Esophagus squamous epithelium (tissue), 5 donors: ENCODE results near the gene MAS1. TPM values are rescaled to one million over a fixed set of nuclear protein-coding genes. Genes with fewer than 3 reads are reported as not detected.

Experiments
- DNase-seq: peaks from one replicate; lab custom pipeline; 2025; lab: John Stamatoyannopoulos, UW
- H3K27ac ChIP-seq, 4 donors: fragments of 200-600 bp; sonication (generic); one replicate each; pipeline ENCODE4 v1.5.1; 2016 to 2019; ENCODE audit warnings: mild to moderate bottlenecking in 1 of 4
- H3K27me3 ChIP-seq, 4 donors: fragments of 200-600 bp; sonication (generic); 1 replicate in 3 of 4; 2 replicates in 1 of 4; pipeline versions ENCODE4 v1.5.1 to v1.6.0; 2017 to 2021; ENCODE audit warnings: antibody characterized with exemption in 1 of 4
- H3K36me3 ChIP-seq, 3 donors: fragments of 200-600 bp; sonication (generic); one replicate each; pipeline ENCODE4 v1.5.1; 2016 to 2019
- H3K4me1 ChIP-seq, 3 donors: fragments of 200-600 bp; sonication (generic); one replicate each; pipeline ENCODE4 v1.5.1; 2017 to 2019
- H3K4me3 ChIP-seq, 4 donors: fragments of 200-600 bp; sonication (generic); 1 replicate in 3 of 4; 2 replicates in 1 of 4; pipeline ENCODE4 v1.5.1; 2016 to 2019; ENCODE audit warnings: mild to moderate bottlenecking in 2 of 4, moderate library complexity in 1 of 4
- H3K9me3 ChIP-seq, 3 donors: fragments of 200-600 bp; sonication (generic); one replicate each; pipeline ENCODE4 v1.5.1; 2016 to 2019
- POLR2A ChIP-seq, 4 donors: fragments of 450-650 bp; IDR thresholded peaks; one replicate each; pipeline ENCODE4 v1.6.1; 2017; ENCODE audit warnings: antibody characterized with exemption in 4 of 4, mild to moderate bottlenecking in 4 of 4, moderate library complexity in 3 of 4
- WGBS, 2 donors: methylation state at CpG; one replicate each; pipeline ENCODE4 v1.1.5; 2018; 5-methylcytosine and 5-hydroxymethylcytosine counted together
- intact Hi-C: fragments of 100-400 bp; cut with DNase I; formaldehyde crosslinking; loops from one replicate; pipeline ENCODE4 v1.15.0; 2022
- total RNA-seq, 4 donors: library from RNA; depleted of rRNA; stranded (reverse); fragments of >200 nt; gene quantifications; one replicate each; pipeline ENCODE4 v1.1.0, GENCODE V29; 2016
- TF ChIP-seq, protein P1 (sequence below), 6 experiments: fragments of 450-650 bp in 4 of 6; fragments of 200-600 bp in 2 of 6; sonication (generic) in 2 of 6; IDR thresholded peaks; one replicate each; pipeline ENCODE4 v1.5.1; 2016 to 2019; ENCODE audit warnings: antibody characterized with exemption in 6 of 6, mild to moderate bottlenecking in 4 of 6, moderate library complexity in 4 of 6
- donor health status: DM: yes; HTN: yes; CAD: no.

The MAS1 gene
- total RNA-seq, 4 donors from 2014 or later: not detected

DNA sequence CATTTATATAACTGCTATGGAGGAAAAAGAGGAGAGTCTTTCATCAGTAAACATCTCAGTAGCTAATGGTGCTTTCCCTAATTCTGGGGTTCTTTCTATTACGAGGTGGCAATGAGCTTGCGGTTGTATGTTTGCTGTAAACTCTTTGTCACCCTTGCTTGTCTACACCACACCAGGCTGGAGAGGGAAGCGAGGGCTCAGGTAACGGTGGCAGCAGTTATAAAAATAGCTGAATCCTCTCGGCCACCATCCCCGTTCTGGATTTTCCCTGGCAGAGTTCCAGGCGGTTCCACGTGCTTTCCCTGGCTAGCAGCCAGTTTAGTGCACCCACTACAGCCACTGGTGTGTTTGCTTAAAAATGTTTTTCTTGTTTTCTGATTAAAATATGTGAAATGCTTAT is 39.0 kb downstream of the MAS1 start:
- no peaks in the 10 kb centered on the region for H3K36me3 ChIP-seq
- WGBS, 2 donors: 21 to 34% methylated on average over 8 of the region's 8 CpGs
- no peaks in the 10 kb centered on the region for H3K9me3 ChIP-seq
- peaks cover 0 to 15% (median 3%) of the 10 kb centered on the region in 3 donors for H3K4me1 ChIP-seq
- intact Hi-C loops: no loop called here
- no peak overlapping the region for H3K27ac ChIP-seq
- DNase-seq: no peak
- no peak for TF ChIP-seq POLR2A (IDR thresholded peaks at IDR 0.05)
- TF ChIP-seq, protein P1, sequence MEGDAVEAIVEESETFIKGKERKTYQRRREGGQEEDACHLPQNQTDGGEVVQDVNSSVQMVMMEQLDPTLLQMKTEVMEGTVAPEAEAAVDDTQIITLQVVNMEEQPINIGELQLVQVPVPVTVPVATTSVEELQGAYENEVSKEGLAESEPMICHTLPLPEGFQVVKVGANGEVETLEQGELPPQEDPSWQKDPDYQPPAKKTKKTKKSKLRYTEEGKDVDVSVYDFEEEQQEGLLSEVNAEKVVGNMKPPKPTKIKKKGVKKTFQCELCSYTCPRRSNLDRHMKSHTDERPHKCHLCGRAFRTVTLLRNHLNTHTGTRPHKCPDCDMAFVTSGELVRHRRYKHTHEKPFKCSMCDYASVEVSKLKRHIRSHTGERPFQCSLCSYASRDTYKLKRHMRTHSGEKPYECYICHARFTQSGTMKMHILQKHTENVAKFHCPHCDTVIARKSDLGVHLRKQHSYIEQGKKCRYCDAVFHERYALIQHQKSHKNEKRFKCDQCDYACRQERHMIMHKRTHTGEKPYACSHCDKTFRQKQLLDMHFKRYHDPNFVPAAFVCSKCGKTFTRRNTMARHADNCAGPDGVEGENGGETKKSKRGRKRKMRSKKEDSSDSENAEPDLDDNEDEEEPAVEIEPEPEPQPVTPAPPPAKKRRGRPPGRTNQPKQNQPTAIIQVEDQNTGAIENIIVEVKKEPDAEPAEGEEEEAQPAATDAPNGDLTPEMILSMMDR (IDR thresholded peaks at IDR 0.05): no peak
- no peaks in the 10 kb centered on the region for H3K27me3 ChIP-seq
- H3K4me3 ChIP-seq: no peak overlapping the region

DNA sequence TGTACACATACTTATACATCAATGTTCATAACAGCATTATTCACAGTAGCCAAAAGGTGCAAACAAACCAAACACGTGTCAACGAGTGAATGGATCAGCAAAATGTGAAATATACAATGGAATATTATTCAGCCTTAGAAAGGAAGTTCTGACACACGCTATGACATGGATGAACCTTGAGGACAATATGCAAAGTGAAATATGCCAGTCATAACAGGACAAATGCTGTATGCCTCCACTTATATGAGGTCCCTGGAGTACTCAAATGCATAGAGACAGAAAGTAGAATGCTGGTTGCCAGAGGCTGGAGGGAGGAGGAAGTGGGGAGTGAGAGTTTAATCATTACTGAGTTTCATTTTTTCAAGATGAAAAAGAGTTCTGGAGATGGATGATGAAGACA is 40.3 kb downstream of the MAS1 start:
- TF ChIP-seq, protein P1 (IDR thresholded peaks at IDR 0.05): no peak
- TF ChIP-seq POLR2A (IDR thresholded peaks at IDR 0.05): no peak
- Histone ChIP-seq H3K4me3 (no peak overlapping the region), H3K36me3 (no peaks in the 10 kb centered on the region), H3K4me1 (peaks cover 0 to 16% (median 3%) of the 10 kb centered on the region in 3 donors), H3K9me3 (peaks cover 0 to 5% (median 0%) of the 10 kb centered on the region in 3 donors), H3K27ac (no peak overlapping the region), H3K27me3 (no peaks in the 10 kb centered on the region)
- DNase-seq: no peak
- intact Hi-C loops: no loop called here
- 76 to 78% methylated on average over 3 of the region's 3 CpGs for WGBS, 2 donors

DNA sequence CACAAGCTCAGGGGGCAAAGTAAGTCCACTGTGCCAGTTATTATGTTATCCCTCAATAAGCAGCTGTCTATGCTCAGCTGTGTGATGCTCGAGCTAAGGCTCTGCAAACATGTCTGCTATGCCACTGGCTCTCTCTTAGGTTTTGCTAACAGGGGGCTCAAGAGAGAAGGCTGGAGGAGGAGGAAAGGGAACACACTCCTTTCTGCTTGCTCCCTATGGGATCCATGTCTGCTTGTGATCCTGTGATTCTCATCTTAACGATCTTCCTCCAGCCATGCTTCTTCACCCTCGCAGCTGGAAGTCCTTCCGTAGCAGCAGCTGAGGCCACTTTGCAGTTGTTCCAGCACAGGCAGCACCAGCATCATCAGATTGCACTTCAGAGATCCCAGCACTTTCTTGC is 41.1 kb downstream of the MAS1 start:
- no peak overlapping the region for H3K4me3 ChIP-seq
- H3K27ac ChIP-seq: no peak overlapping the region
- H3K27me3 ChIP-seq: no peaks in the 10 kb centered on the region
- TF ChIP-seq, protein P1 (IDR thresholded peaks at IDR 0.05): no peak
- no peak for TF ChIP-seq POLR2A (IDR thresholded peaks at IDR 0.05)
- peaks cover 0 to 5% (median 0%) of the 10 kb centered on the region in 3 donors for H3K9me3 ChIP-seq
- intact Hi-C loops: no loop called here
- no peaks in the 10 kb centered on the region for H3K36me3 ChIP-seq
- WGBS, 2 donors: 73 to 78% methylated on average over 2 of the region's 4 CpGs
- DNase-seq: no peak
- H3K4me1 ChIP-seq: peaks cover 0 to 16% (median 3%) of the 10 kb centered on the region in 3 donors

DNA sequence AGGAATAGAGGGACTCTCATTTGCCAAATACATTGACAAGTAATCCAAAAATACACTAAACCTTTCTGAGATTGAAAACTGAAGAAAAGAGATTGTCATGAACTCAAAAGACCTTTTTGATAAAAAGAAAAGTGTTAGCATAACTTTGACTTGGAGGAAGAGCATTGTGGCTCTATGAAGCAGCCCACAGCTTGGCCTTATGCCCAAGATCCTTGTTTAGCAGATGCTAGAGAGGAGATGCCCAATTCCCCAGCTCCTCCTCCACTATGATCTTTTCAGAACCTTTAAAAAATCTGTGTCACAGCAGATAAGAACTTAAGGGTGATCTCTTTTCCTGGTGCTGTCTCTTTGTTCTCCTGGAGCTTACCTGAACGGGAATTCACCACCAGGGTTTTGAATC is 42.3 kb downstream of the MAS1 start:
- H3K36me3 ChIP-seq: no peaks in the 10 kb centered on the region
- WGBS, 2 donors: 83 to 92% methylated on average over 1 of the region's 1 CpG
- no peaks in the 10 kb centered on the region for H3K27me3 ChIP-seq
- DNase-seq: no peak
- H3K4me1 ChIP-seq: peaks cover 0 to 16% (median 3%) of the 10 kb centered on the region in 3 donors
- H3K9me3 ChIP-seq: peaks cover 0 to 5% (median 0%) of the 10 kb centered on the region in 3 donors
- H3K4me3 ChIP-seq: no peak overlapping the region
- no peak overlapping the region for H3K27ac ChIP-seq
- intact Hi-C loops: no loop called here
- no peak for TF ChIP-seq POLR2A (IDR thresholded peaks at IDR 0.05)
- TF ChIP-seq, protein P1 (IDR thresholded peaks at IDR 0.05): no peak

DNA sequence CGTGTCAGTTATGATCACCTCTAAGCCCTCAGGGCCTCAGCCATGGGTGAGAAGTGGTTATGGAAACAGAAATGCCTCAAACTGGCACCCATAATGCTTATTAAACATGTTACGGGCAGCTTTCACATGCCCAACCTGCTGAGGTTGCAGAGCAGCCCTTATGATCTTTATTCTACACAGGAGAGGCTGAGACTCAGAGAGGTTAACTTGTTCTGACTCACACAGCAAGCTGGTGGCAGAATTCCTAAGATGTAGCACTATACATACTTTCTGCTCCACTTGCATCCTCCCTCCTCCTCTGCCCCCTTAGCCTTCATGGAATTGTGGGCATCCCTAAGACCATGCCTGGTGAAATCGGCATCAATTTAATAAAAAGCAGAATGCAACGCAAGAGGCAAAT is 43.4 kb downstream of the MAS1 start:
- Histone ChIP-seq H3K9me3 (peaks cover 0 to 5% (median 0%) of the 10 kb centered on the region in 3 donors), H3K36me3 (no peaks in the 10 kb centered on the region), H3K27me3 (no peaks in the 10 kb centered on the region), H3K4me1 (peaks cover 0 to 16% (median 3%) of the 10 kb centered on the region in 3 donors), H3K4me3 (no peak overlapping the region), H3K27ac (no peak overlapping the region)
- intact Hi-C loops: no loop called here
- TF ChIP-seq, protein P1 (IDR thresholded peaks at IDR 0.05): no peak
- TF ChIP-seq POLR2A (IDR thresholded peaks at IDR 0.05): no peak
- DNase-seq: no peak
- 65 to 75% methylated on average over 3 to 4 of the region's 4 CpGs for WGBS, 2 donors
